ENCODE measurements around the gene TSPOAP1.

- TF ChIP-seq CTCF (IDR thresholded peaks at IDR 0.05; ENCODE audit: low read depth, low read length, poor library complexity, severe bottlenecking) = no peak
- TF ChIP-seq EZH2phosphoT487 (IDR thresholded peaks at IDR 0.05; ENCODE audit: borderline replicate concordance, low read length) = no peak
Measured at GRCh38 chr17:58277802-58278595, 50.6 kb downstream of the TSPOAP1 start.
